C4-2B (cell line): ENCODE results near the gene ARHGAP26.
"Not testable (repeated sequence)": the region's sequence is repeated elsewhere in the genome, so short reads cannot be mapped to it uniquely, and the experiment has no call there.

Experiments used
- H3K27ac ChIP-seq: fragments of 450-650 bp; 2 replicates; pipeline ENCODE4 v1.5.1; 2017
- ZFX ChIP-seq: fragments of 450-650 bp; IDR thresholded peaks from 2 replicates; pipeline ENCODE4 v1.6.1; 2017
- TF ChIP-seq, protein P1 (sequence below): fragments of 450-650 bp; conservative IDR thresholded peaks from 2 replicates; pipeline ENCODE4 v1.5.1; 2017; ENCODE audit warnings: mild to moderate bottlenecking

The ARHGAP26 gene

DNA sequence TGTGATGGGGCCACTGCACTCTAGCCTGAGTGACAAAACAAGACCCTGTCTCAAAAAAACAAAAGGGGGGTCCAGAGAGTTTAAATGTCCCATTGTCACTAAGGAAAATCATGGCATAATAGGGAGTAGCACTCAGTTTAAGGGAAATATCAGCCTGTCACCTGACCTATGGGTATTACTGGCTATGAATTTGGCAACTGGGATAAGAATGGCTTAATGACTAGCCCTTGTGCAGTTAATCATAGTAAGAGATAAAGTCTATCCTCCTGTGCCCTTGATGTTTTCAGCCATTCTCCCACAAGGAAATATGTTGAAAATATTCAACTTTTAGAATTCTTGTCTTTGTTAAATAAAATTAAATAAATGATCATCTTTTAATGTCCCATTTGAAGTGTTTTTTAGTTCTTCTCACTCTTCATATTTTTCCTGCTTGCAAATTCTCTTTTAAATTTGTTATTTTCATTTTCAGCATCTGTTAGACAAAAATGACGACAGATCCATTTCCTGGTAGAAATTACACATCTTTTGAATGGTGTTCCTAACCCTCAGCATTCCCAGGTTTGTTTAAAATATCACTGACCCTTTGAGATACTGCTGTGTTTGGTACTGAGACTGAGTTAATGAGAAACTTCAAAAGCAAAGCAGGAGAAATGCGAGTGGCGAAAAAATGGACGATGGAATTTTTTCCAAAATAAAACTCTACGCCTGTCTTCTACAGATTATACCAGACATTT is 191.4 kb downstream of the ARHGAP26 start:
- H3K27ac ChIP-seq, result no peak overlapping the region
- TF ChIP-seq, protein P1, sequence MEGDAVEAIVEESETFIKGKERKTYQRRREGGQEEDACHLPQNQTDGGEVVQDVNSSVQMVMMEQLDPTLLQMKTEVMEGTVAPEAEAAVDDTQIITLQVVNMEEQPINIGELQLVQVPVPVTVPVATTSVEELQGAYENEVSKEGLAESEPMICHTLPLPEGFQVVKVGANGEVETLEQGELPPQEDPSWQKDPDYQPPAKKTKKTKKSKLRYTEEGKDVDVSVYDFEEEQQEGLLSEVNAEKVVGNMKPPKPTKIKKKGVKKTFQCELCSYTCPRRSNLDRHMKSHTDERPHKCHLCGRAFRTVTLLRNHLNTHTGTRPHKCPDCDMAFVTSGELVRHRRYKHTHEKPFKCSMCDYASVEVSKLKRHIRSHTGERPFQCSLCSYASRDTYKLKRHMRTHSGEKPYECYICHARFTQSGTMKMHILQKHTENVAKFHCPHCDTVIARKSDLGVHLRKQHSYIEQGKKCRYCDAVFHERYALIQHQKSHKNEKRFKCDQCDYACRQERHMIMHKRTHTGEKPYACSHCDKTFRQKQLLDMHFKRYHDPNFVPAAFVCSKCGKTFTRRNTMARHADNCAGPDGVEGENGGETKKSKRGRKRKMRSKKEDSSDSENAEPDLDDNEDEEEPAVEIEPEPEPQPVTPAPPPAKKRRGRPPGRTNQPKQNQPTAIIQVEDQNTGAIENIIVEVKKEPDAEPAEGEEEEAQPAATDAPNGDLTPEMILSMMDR, result no peak
- no peak for TF ChIP-seq ZFX

DNA sequence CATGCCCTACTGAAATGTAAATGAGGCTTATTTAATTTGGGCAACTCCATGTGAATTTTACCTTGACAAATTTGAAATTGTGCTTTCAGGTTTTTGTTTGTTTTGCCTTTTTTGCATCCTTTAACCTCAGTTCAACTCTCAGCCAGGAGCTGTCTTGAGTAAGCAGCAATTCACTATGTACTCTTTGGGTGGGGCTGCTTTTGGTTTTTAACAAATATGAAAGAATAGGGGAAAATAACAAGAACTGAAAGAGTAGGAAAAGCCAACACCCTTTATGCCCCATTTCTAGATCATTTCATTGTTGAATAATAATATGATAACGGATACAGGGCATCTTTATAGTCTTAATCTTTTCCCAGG is 192.0 kb downstream of the ARHGAP26 start:
- TF ChIP-seq, protein P1, result no peak
- TF ChIP-seq ZFX, result no peak
- H3K27ac ChIP-seq, result no peak overlapping the region

DNA sequence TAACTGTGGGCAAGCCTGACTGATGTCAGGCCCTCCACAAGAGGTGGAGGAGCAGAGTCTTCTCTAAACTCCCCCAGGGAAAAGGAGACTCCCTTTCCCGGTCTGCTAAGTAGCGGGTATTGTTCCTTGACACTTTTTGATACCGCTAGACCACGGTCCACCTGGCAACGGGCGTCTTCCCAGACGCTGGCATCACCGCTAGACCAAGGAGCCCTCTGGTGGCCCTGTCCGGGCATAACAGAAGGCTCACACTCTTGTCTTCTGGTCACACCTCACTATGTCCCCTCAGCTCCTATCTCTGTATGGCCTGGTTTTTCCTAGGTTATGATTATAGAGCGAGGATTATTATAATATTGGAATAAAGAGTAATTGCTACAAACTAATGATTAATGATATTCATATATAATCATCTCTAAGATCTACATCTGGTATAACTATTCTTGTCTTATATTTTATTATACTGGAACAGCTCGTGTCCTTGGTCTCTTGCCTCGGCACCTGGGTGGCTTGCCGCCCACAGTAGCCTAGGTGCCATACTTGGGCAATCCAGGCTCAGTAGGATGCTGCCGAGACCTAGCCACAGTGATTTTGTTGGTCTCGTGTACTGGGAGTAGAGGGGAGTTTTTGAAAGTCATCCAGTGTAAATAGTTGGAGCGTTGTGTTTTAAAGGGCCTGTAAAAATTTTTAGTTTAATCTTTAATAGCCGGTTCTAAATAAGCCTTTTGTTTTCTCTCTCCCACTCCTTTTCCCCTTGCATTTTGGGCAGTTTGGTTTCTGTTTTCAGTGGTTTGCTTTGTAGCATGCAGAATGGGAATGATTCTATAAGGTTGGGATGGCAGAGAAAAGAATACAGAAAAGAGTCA is 195.3 kb downstream of the ARHGAP26 start:
- H3K27ac ChIP-seq, result not testable (repeated sequence)
- TF ChIP-seq, protein P1, result peak; percentile 84

DNA sequence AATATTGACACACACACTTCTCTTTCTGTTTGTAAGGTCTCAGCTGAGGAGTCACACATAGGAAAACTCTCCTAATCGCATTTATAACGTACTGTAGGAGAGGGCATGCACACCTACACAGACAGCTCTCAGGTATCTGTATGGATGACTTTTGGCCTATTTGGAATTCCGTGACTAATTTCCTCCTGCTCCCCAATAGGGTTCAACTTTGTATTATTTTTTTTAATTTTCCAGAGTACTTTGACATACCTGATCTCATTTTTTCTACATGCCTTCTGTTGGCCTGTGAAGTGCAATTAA is 195.9 kb downstream of the ARHGAP26 start:
- TF ChIP-seq ZFX, result no peak
- TF ChIP-seq, protein P1, result no peak
- H3K27ac ChIP-seq, result no peak overlapping the region

DNA sequence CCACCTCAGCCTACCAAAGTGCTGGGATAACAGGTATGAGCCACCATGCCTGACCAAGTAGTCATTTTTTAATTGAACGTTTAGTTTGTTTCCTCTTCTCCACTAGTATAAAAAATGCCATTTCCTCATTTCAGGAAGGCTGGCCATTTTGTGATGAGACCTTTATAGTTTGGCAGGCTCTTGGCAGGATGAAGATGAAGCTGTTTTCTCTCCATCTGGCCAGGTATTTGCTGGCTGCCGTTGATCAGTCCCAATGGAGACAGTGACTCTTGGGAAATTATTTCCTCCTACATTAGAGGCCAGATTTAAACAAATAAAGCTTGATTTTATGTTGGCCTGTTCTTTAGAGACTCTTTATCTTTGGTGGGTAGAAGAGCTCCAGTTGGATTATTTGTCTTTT is 199.0 kb downstream of the ARHGAP26 start:
- TF ChIP-seq ZFX, result no peak
- TF ChIP-seq, protein P1, result no peak

DNA sequence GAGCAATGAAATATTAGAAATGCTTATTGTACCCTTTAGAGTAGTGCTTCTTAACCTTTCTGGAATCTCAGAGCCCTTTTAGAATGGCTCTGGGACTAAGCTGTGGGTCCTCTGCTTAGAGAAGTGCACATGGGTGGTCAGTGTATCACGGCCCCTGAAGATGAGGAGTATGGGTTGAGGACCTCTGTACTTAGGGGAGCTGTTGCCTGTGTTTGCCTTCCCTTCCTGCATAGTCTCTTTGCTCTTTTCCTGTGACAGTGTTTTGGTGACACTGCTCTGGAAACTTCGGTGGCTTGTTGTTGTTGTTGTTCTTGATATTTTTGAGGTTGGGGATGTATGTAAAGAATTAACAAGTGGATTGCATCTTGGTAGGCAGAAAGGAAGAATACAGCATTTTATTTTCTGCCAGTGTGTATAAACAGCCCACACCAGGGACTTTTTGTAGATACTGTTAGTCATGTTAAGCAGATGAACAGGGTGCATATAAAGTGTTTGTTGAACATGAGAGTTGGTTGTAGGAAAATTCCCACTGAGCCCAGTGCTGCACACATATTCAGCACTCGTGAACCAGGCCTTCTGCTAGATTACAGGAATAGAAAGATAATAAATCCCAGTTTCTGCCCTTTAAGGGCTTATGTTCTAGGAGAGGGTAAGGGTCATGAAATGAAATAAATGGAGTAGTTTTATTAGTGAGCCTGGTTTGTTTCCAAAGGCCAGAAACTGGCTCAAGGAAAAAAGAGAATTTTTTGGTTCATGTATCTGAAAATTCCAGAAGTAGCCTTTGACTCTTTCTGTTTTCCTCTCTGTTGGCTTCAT is 199.7 kb downstream of the ARHGAP26 start:
- TF ChIP-seq ZFX, result no peak
- TF ChIP-seq, protein P1, result no peak
- no peak overlapping the region for H3K27ac ChIP-seq

More for the DNA sequence above, 199.0 kb downstream of the ARHGAP26 start:
- no peak overlapping the region for H3K27ac ChIP-seq
